ENCODE results near the gene ZNF35. TPM values are rescaled to one million over a fixed set of nuclear protein-coding genes. Genes with fewer than 3 reads are reported as not detected.

Gene ZNF35
- 5.1 to 6.7 TPM (median 5.2 TPM) in 5 replicates for total RNA-seq (2022; extraction: Qiagen RNA extraction)

GRCh38 chr3:44648564-44649229, at the start of gene ZNF35:
TSS of gene ZNF35 (plus strand) at chr3:44648732. CDS start at chr3:44651068, 2,336 bp downstream.

GRCh38 chr3:44624749-44625480, 23.6 kb upstream of the ZNF35 start, which contains the start of gene ZNF197:
TSS of gene ZNF197 (plus strand) at chr3:44625036. CDS start at chr3:44629155, 4,119 bp downstream.

Other genes with a start within 250 kb of the ZNF35 start
- 1.9 to 2.7 TPM (median 2.2 TPM) in 5 replicates for gene ZNF445, start 171.1 kb upstream of the ZNF35 start, total RNA-seq (2022; extraction: Qiagen RNA extraction)
- not detected in 5 replicates for gene ZKSCAN7, start 93.5 kb upstream of the ZNF35 start, total RNA-seq (2022; extraction: Qiagen RNA extraction)
- gene ZNF660, start 63.8 kb upstream of the ZNF35 start, total RNA-seq (2022; extraction: Qiagen RNA extraction): not detected in 5 replicates
- 1.3 to 2.4 TPM (median 1.7 TPM) in 5 replicates for gene ZNF197, start 23.7 kb upstream of the ZNF35 start, total RNA-seq (2022; extraction: Qiagen RNA extraction)
- 1.2 to 2.2 TPM (median 1.5 TPM) in 5 replicates for gene ZNF502, start 63.9 kb downstream of the ZNF35 start, total RNA-seq (2022; extraction: Qiagen RNA extraction)
- gene ZNF501, start 80.9 kb downstream of the ZNF35 start, total RNA-seq (2022; extraction: Qiagen RNA extraction): not detected in 5 replicates
- gene KIAA1143, start 112.9 kb downstream of the ZNF35 start, total RNA-seq (2022; extraction: Qiagen RNA extraction): 12.4 to 17.2 TPM (median 14.7 TPM) in 5 replicates
- gene KIF15, start 113.1 kb downstream of the ZNF35 start, total RNA-seq (2022; extraction: Qiagen RNA extraction): 7.4 to 12.6 TPM (median 7.8 TPM) in 5 replicates
- 8.1 to 12.5 TPM (median 11.9 TPM) in 5 replicates for gene TMEM42, start 213.2 kb downstream of the ZNF35 start, total RNA-seq (2022; extraction: Qiagen RNA extraction)
- 0.13 to 0.23 TPM (median 0.19 TPM) in 5 replicates for gene TGM4, start 225.9 kb downstream of the ZNF35 start, total RNA-seq (2022; extraction: Qiagen RNA extraction)

Data from A549 treated with AZD2906 at 1 μM for 4 hours (cell line).